ENCODE data around the gene DMRTC2.

Gene DMRTC2

GRCh38 chr19:41892173-41892902, 47.5 kb downstream of the DMRTC2 start:
- TF ChIP-seq, protein P1, sequence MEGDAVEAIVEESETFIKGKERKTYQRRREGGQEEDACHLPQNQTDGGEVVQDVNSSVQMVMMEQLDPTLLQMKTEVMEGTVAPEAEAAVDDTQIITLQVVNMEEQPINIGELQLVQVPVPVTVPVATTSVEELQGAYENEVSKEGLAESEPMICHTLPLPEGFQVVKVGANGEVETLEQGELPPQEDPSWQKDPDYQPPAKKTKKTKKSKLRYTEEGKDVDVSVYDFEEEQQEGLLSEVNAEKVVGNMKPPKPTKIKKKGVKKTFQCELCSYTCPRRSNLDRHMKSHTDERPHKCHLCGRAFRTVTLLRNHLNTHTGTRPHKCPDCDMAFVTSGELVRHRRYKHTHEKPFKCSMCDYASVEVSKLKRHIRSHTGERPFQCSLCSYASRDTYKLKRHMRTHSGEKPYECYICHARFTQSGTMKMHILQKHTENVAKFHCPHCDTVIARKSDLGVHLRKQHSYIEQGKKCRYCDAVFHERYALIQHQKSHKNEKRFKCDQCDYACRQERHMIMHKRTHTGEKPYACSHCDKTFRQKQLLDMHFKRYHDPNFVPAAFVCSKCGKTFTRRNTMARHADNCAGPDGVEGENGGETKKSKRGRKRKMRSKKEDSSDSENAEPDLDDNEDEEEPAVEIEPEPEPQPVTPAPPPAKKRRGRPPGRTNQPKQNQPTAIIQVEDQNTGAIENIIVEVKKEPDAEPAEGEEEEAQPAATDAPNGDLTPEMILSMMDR (IDR thresholded peaks at IDR 0.05; ENCODE audit: extremely low read depth, missing control alignments), result no peak
- DNase-seq (ENCODE audit: low spot score), result no peak

- DNase-seq (ENCODE audit: low spot score), result no peak
- TF ChIP-seq, protein P1 (IDR thresholded peaks at IDR 0.05; ENCODE audit: extremely low read depth, missing control alignments), result no peak
These were observed 49.1 kb downstream of the DMRTC2 start for GRCh38 chr19:41893899-41894298.

- TF ChIP-seq, protein P1 (IDR thresholded peaks at IDR 0.05; ENCODE audit: extremely low read depth, missing control alignments), result no peak
- DNase-seq (ENCODE audit: low spot score), result no peak
These were observed 49.5 kb downstream of the DMRTC2 start for GRCh38 chr19:41894350-41894749.

GRCh38 chr19:41895745-41896580, 51.1 kb downstream of the DMRTC2 start:
- TF ChIP-seq, protein P1 (IDR thresholded peaks at IDR 0.05; ENCODE audit: extremely low read depth, missing control alignments), result no peak
- DNase-seq (ENCODE audit: low spot score), result no peak

GRCh38 chr19:41896581-41896942, 51.7 kb downstream of the DMRTC2 start:
- TF ChIP-seq, protein P1 (IDR thresholded peaks at IDR 0.05; ENCODE audit: extremely low read depth, missing control alignments), result no peak
- DNase-seq (ENCODE audit: low spot score), result no peak

- TF ChIP-seq, protein P1 (IDR thresholded peaks at IDR 0.05; ENCODE audit: extremely low read depth, missing control alignments), result no peak
- DNase-seq (ENCODE audit: low spot score), result no peak
These were observed 52.3 kb downstream of the DMRTC2 start for GRCh38 chr19:41897181-41897580.

- no peak for DNase-seq (ENCODE audit: low spot score)
- TF ChIP-seq, protein P1 (IDR thresholded peaks at IDR 0.05; ENCODE audit: extremely low read depth, missing control alignments), result no peak
These were observed 53.0 kb downstream of the DMRTC2 start for GRCh38 chr19:41897820-41898219.
